ENCODE data around the gene NCAPG2. TPM values are rescaled to one million over a fixed set of nuclear protein-coding genes. Genes with fewer than 3 reads are reported as not detected.
A peak's percentile ranks its signal among the peaks of the same experiment; 100 is the strongest.
"Not testable (repeated sequence)": the region's sequence is repeated elsewhere in the genome, so short reads cannot be mapped to it uniquely, and the experiment has no call there.

Gene NCAPG2
- polyA plus RNA-seq, 3 donors from 2014 or later = 3.5 to 7.9 (median 5.7) TPM

DNA sequence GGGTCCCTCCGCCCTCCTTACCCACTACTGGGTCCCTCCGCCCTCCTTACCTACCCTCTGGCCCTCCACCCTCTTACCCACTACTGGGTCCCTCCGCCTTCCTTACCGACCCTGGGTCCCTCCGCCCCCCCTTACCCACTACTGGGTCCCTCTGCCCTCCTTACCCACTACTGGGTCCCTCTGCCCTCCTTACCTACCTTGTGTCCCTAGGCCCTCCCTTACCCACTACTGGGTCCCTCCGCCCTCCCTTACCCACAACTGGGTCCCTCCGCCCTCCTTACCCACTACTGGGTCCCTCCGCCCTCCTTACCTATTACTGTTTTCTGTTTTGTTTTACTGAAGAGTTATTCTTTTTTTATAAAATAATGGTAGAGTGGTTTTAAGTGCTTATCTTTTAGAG is 36.5 kb downstream of the NCAPG2 start:
- H3K9me3 Mint-ChIP-seq; H3K4me3 Mint-ChIP-seq; H3K27ac Mint-ChIP-seq; H3K4me1 Mint-ChIP-seq; H3K27me3 Mint-ChIP-seq (ENCODE audit: low read depth in 3 of 3); DNase-seq: not testable (repeated sequence)
- H3K36me3 Mint-ChIP-seq = peaks cover 3 to 11% (median 8%) of the 10 kb centered on the region in 3 donors

DNA sequence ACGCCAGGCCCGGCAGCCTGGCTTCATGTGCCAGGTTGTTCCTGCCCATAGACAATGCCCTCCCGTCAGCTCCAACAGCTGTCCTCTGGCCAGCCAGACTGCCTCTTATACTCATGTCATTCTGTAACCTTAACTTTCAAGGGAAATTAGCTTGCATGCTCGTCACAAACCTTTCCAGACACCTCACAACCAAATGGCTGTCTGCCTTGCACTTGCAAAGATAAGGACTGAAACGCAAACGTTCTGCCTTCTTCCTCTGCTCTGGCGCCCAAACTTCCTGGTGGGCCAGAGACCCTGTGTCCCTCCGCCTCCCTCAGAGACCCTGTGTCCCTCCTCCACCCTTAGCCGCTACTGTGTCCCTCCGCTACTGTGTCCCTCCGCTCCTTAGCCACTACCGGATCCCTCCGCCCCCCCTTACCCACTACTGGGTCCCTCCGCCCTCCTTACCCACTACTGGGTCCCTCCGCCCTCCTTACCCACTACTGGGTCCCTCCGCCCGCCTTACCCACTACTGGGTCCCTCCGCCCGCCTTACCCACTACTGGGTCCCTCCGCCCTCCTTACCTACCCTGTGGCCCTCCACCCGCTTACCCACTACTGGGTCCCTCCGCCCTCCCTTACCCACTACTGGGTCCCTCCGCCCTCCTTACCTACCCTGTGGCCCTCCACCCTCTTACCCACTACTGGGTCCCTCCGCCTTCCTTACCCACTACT is 37.5 kb downstream of the NCAPG2 start:
- not testable (repeated sequence) for H3K27ac Mint-ChIP-seq; H3K9me3 Mint-ChIP-seq; H3K27me3 Mint-ChIP-seq (ENCODE audit: low read depth in 3 of 3); DNase-seq
- Mint-ChIP-seq H3K4me3 (peak overlapping the region in 1 of 5 donors; percentile 14), H3K36me3 (peaks cover 4 to 11% (median 7%) of the 10 kb centered on the region in 3 donors), H3K4me1 (peaks cover 9 to 11% of the 10 kb centered on the region in 2 donors)

DNA sequence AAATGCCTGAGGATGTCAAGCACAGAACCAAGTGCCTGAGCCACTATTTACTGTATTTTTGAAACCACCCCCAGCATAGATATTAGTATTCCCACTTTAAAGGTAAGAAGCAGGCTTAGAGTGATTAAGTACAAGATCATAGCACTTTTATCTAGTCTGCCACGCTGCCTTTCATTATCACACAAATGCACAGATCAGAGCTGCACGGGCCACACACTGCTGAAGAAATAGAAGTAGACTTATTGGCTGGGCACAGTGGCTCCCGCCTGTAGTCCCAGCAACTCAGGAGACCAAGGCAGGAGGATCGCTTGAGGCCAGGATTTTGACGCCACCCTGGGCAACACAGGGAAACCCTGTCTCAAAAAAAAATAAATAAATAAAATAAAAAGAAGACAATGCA is 38.2 kb downstream of the NCAPG2 start:
- no peak overlapping the region for H3K4me3 Mint-ChIP-seq
- H3K27ac Mint-ChIP-seq = no peak overlapping the region
- H3K9me3 Mint-ChIP-seq = no peaks in the 10 kb centered on the region
- DNase-seq = no peak
- H3K27me3 Mint-ChIP-seq (ENCODE audit: low read depth in 3 of 3) = peaks cover 0 to 2% (median 0%) of the 10 kb centered on the region in 3 donors
- H3K36me3 Mint-ChIP-seq = peaks cover 2 to 11% (median 7%) of the 10 kb centered on the region in 3 donors
- peaks cover 9 to 11% of the 10 kb centered on the region in 2 donors for H3K4me1 Mint-ChIP-seq

DNA sequence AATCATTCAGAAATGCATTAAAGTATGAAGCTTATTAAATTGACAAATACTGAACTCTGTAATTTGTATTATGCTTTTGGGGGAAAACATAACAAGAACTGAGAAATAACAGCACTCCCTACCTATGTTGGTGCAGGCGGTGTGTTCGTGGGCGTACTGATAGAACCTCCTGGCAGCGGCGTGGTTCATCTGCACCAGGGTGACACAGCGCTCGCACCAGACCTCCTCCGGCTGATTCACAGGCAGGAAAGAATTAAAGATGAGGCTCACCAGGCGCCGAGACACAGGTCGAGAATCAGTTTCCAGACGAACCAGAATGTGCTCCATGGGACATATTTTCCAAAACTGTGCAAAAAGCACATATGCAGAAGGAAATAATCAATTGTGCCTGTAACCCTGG is 40.2 kb downstream of the NCAPG2 start:
- H3K36me3 Mint-ChIP-seq = peaks cover 0 to 11% (median 7%) of the 10 kb centered on the region in 3 donors
- no peak overlapping the region for H3K27ac Mint-ChIP-seq

DNA sequence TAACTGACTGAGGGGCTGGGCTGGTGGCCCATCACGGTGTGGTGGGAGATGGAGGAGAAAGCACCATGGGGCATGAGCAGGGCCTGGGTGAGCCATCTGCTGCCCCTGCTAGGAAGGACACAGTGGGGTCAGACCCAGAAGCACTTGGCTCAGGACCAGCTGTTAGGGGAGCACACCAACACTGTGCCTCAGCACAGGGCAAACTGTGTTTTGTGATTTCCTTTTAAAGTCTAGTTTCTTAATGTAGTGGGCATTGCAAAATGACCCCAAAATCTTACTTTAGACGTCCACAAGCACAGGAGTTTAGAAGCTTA is 41.2 kb downstream of the NCAPG2 start:
- Mint-ChIP-seq H3K27ac (peak overlapping the region; percentile 58 to 89 (median 76)), H3K36me3 (peaks cover 0 to 12% (median 7%) of the 10 kb centered on the region in 3 donors), H3K9me3 (no peaks in the 10 kb centered on the region), H3K27me3 (ENCODE audit: low read depth in 3 of 3) (peaks cover 0 to 2% (median 0%) of the 10 kb centered on the region in 3 donors), H3K4me3 (peak overlapping the region; percentile 51 to 89 (median 72)), H3K4me1 (peaks cover 9 to 11% of the 10 kb centered on the region in 2 donors)
- DNase-seq = no peak

More for the DNA sequence above, 40.2 kb downstream of the NCAPG2 start:
- Mint-ChIP-seq H3K9me3 (no peaks in the 10 kb centered on the region), H3K27me3 (ENCODE audit: low read depth in 3 of 3) (peaks cover 0 to 2% (median 0%) of the 10 kb centered on the region in 3 donors), H3K4me3 (no peak overlapping the region), H3K4me1 (peaks cover 9 to 11% of the 10 kb centered on the region in 2 donors)
- no peak for DNase-seq

DNA sequence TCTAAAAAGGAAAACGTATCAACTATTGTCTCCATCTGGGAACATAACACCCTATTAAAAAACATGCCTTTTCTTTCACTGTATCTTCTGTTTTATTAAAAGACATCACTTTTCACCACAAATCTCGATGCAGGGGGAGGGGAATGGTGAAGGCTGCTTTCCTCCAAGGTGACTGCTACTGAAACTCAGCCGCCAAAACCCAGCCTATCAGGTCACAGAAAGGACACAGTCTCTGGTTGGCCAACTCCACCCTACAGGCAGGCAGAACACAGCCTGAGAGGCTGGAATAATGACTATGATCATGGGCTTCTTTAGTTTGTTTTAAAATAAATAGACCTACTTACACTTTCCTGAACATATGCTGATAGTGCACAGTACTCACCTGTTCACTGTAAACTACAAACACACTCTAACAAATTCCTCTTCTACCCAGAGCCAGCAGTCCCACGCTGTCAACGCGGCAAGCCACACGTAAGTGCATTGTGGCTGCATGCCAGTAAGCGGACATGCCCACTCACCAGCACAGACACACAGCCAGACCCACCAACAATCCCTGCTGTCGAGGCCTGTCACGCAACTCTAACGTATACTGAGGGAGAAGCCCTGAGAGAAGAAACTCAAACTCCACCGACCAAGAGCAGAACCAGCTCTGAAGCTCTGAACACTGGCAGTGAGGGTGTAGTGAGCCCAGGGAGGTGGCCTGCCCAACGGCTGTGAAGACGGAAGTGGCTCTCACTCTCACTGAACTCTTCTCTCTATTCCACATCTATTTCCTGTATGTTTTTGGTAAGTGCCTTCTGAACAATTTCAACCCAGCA is 41.8 kb downstream of the NCAPG2 start:
- Mint-ChIP-seq H3K4me1 (peaks cover 9 to 11% of the 10 kb centered on the region in 2 donors), H3K36me3 (peaks cover 0 to 15% (median 7%) of the 10 kb centered on the region in 3 donors), H3K9me3 (no peaks in the 10 kb centered on the region), H3K4me3 (peak overlapping the region; percentile 51 to 89 (median 72)), H3K27me3 (ENCODE audit: low read depth in 3 of 3) (peaks cover 0 to 2% (median 0%) of the 10 kb centered on the region in 3 donors), H3K27ac (peak overlapping the region; percentile 58 to 89 (median 76))
- DNase-seq = peak in 2 of 3 donors; percentile 3 to 50

DNA sequence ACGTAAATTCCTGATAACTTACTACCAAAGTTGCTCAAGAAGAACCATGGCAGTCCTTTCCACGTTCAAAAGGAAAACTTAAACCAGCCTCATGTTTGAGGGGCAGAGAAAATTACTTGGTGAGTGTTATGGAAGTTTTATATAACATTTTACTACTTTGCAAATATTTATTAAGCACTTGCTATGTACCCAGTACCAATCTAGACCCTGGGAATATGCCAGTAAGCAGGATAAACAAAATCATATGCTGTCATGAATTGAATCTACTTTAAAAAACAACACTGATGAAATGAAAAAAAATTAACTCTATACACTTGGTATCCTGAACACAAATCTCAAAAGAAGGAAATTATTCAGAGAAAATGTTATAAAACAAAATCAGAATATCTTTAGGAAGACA is 46.1 kb downstream of the NCAPG2 start:
- no peaks in the 10 kb centered on the region for H3K9me3 Mint-ChIP-seq
- peaks cover 4 to 23% (median 21%) of the 10 kb centered on the region in 3 donors for H3K36me3 Mint-ChIP-seq
- no peaks in the 10 kb centered on the region for H3K27me3 Mint-ChIP-seq (ENCODE audit: low read depth in 3 of 3)
- H3K4me1 Mint-ChIP-seq = peaks cover 9 to 11% of the 10 kb centered on the region in 2 donors
- no peak overlapping the region for H3K27ac Mint-ChIP-seq
- no peak for DNase-seq
- H3K4me3 Mint-ChIP-seq = no peak overlapping the region

DNA sequence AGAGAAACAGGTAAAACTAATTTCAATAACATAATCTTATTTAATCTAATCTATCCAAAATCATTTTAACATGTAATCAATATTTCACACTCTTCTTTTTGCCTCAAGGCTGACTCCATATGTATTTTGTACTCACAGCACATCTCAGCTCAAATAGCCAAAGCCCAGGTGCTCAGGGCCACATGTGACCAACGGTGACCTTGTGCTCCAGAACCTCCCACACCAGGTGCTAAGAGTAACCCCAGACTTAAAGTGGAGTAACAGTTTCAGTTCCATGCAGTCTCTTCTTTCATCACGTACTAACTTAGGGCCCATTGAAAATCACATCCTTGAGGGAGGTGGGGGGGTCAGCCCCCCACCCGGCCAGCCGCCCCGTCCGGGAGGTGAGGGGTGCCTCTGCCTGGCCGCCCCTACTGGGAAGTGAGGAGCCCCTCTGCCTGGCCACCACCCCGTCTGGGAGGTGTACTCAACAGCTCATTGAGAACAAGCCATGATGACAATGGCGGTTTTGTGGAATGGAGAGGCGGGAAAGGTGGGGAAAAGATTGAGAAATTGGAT is 47.3 kb downstream of the NCAPG2 start:
- Mint-ChIP-seq H3K9me3 (no peaks in the 10 kb centered on the region), H3K36me3 (peaks cover 4 to 15% (median 15%) of the 10 kb centered on the region in 3 donors), H3K27ac (no peak overlapping the region), H3K27me3 (ENCODE audit: low read depth in 3 of 3) (no peaks in the 10 kb centered on the region), H3K4me1 (no peaks in the 10 kb centered on the region), H3K4me3 (no peak overlapping the region)
- no peak for DNase-seq

DNA sequence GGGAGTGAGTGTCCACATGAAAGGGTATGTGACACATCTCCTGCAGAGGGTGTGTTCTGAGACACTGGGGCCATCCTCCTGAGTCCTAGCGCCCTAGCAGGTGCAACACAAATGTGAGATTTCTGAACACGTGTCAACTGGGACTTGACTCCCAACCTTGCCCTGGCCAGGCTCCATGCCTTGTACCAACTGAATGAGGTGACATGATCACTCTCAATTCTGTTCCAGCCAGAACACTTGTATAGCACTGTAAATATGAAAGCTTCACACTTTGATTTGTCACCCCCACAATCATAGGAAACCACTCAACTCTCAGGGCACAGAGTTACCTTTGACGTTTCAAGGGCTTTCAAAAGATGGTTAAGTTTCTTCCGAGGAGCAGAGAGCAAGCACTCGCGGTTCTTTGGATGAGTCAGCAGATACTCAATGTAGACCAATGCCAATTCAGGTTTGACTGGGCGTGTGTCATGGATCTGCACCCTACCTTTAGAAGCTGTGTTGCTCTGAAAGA is 48.6 kb downstream of the NCAPG2 start:
- H3K4me1 Mint-ChIP-seq = no peaks in the 10 kb centered on the region
- no peaks in the 10 kb centered on the region for H3K9me3 Mint-ChIP-seq
- peaks cover 10 to 21% (median 18%) of the 10 kb centered on the region in 3 donors for H3K36me3 Mint-ChIP-seq
- H3K4me3 Mint-ChIP-seq = no peak overlapping the region
- no peaks in the 10 kb centered on the region for H3K27me3 Mint-ChIP-seq (ENCODE audit: low read depth in 3 of 3)
- no peak overlapping the region for H3K27ac Mint-ChIP-seq
- peak in 1 of 3 donors; percentile 27 for DNase-seq

DNA sequence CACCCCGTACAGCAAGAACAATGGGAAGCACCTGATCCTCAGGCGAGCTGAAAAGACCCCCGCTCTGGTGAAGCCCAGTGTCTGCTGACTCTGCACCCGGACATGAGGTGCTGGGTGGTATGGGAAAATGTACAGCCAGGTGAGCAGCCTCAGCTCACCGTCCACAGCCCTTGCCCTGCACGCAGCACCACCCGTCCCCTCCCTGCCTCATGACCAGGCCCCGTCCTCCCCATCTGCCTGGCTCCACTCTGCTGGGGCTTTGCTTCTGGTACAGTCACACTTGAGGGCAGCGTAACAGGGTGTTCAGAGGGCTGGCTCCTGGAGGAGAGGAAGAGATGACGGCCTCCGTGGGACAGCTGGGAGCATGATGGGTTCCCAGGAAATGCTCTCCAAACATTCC is 49.1 kb downstream of the NCAPG2 start:
- Mint-ChIP-seq H3K36me3 (peaks cover 13 to 23% (median 18%) of the 10 kb centered on the region in 3 donors), H3K27ac (no peak overlapping the region), H3K4me1 (no peaks in the 10 kb centered on the region), H3K4me3 (no peak overlapping the region), H3K27me3 (ENCODE audit: low read depth in 3 of 3) (no peaks in the 10 kb centered on the region), H3K9me3 (no peaks in the 10 kb centered on the region)
- DNase-seq = no peak

DNA sequence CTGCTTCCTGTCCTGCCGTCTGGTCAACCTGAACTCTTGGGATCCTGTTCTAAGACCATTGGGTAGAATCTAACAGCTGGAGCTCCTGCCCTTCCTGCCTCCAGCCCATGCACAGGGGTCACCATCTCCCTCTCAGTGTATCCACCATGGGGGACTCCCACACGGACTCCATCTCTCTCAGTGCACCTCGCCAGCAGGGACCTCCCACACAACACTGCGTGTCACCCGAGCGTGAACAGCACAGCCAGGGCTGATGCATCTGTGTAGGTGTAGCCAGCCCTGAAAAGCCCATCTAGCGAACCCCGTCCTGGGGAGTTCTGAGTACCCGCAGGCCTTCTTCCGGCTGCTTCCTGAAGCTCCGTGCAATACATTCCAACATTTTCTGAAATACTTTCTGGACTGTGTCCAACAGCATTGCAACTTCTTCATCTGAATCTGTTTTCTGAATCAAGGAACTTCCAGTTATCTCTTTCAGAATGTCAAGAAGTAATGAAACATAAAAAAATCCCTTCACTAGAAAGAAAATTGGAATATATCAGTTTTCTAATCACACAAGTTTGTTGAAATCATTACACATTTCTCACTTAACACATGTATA is 52.5 kb downstream of the NCAPG2 start:
- H3K9me3 Mint-ChIP-seq = no peaks in the 10 kb centered on the region
- peaks cover 13 to 28% (median 19%) of the 10 kb centered on the region in 3 donors for H3K36me3 Mint-ChIP-seq
- H3K4me3 Mint-ChIP-seq = no peak overlapping the region
- H3K4me1 Mint-ChIP-seq = no peaks in the 10 kb centered on the region
- no peaks in the 10 kb centered on the region for H3K27me3 Mint-ChIP-seq (ENCODE audit: low read depth in 3 of 3)
- no peak for DNase-seq
- H3K27ac Mint-ChIP-seq = no peak overlapping the region

DNA sequence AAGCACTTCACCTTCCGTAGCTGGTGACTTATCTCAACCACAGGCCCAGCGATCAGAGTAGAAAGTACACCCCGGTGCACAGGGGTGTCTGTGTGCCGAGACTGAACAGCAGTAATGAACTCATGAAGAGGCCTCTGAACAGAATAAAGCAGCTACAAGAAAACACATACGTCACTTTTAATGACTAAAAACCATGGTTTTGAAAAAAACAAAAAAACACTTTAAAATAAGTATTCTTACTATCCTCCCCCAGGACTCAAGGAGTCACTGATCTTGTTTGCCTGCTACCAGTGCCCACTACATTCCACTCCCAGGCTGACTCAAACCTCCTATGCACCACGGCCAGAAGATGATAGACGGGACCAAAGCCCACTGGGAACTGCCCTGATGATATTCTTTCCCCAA is 53.8 kb downstream of the NCAPG2 start:
- Mint-ChIP-seq H3K27me3 (ENCODE audit: low read depth in 3 of 3) (no peaks in the 10 kb centered on the region), H3K4me3 (no peak overlapping the region), H3K27ac (peak overlapping the region in 1 of 6 donors; percentile 9)

DNA sequence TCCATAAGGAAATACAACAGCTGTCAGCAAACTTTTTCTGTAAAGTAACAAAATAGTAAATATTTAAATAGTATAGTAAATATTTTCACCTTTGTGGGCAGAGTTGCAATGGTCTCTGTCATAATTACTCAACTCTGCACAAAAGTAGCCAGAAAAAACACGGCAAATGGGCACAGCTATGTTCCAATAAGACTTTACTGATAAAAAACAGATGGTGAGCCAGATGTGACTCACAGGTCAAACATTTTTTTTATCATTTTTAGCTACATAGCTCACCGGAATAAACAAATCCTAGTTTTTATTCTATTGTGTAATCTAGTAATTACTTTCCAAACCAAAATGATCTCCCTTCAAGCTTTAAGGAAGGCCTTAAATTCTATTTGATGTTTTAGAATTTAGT is 55.3 kb downstream of the NCAPG2 start:
- no peak for DNase-seq
- Mint-ChIP-seq H3K27me3 (ENCODE audit: low read depth in 3 of 3) (no peaks in the 10 kb centered on the region), H3K36me3 (peaks cover 12 to 26% (median 25%) of the 10 kb centered on the region in 3 donors), H3K9me3 (no peaks in the 10 kb centered on the region), H3K4me3 (no peak overlapping the region), H3K27ac (no peak overlapping the region), H3K4me1 (no peaks in the 10 kb centered on the region)

More for the DNA sequence above, 53.8 kb downstream of the NCAPG2 start:
- no peaks in the 10 kb centered on the region for H3K4me1 Mint-ChIP-seq
- no peak for DNase-seq
- no peaks in the 10 kb centered on the region for H3K9me3 Mint-ChIP-seq
- H3K36me3 Mint-ChIP-seq = peaks cover 11 to 23% (median 12%) of the 10 kb centered on the region in 3 donors
